HEK293T (cell line): ENCODE data around the gene MMP17.

ENCODE experiments used
- CTBP1 ChIP-seq: fragments of 450-650 bp; IDR thresholded peaks from 2 replicates; pipeline ENCODE4 v1.6.1; 2016; ENCODE audit warnings: borderline replicate concordance
- FOXM1 ChIP-seq: fragments of 450-650 bp; IDR thresholded peaks from 2 replicates; pipeline ENCODE4 v1.6.1; 2017; ENCODE audit warnings: mild to moderate bottlenecking, borderline replicate concordance
- HDGF ChIP-seq: fragments of 450-650 bp; IDR thresholded peaks from 2 replicates; pipeline ENCODE4 v1.6.1; 2017; ENCODE audit warnings: antibody characterized with exemption, borderline replicate concordance
- LEF1 ChIP-seq: fragments of 450-650 bp; IDR thresholded peaks from 2 replicates; pipeline ENCODE4 v1.6.1; 2017; ENCODE audit warnings: mild to moderate bottlenecking, borderline replicate concordance
- NFRKB ChIP-seq: fragments of 450-650 bp; IDR thresholded peaks from 2 replicates; pipeline ENCODE4 v1.6.1; 2016; ENCODE audit warnings: mild to moderate bottlenecking, moderate library complexity
- SP1 ChIP-seq: fragments of 450-650 bp; IDR thresholded peaks from 2 replicates; pipeline ENCODE4 v1.6.1; 2017
- SUZ12 ChIP-seq: fragments of 450-650 bp; IDR thresholded peaks from 2 replicates; pipeline ENCODE4 v1.6.1; 2016; ENCODE audit warnings: mild to moderate bottlenecking
- TARDBP ChIP-seq: fragments of 450-650 bp; IDR thresholded peaks from 2 replicates; pipeline ENCODE4 v1.6.1; 2016

DNA sequence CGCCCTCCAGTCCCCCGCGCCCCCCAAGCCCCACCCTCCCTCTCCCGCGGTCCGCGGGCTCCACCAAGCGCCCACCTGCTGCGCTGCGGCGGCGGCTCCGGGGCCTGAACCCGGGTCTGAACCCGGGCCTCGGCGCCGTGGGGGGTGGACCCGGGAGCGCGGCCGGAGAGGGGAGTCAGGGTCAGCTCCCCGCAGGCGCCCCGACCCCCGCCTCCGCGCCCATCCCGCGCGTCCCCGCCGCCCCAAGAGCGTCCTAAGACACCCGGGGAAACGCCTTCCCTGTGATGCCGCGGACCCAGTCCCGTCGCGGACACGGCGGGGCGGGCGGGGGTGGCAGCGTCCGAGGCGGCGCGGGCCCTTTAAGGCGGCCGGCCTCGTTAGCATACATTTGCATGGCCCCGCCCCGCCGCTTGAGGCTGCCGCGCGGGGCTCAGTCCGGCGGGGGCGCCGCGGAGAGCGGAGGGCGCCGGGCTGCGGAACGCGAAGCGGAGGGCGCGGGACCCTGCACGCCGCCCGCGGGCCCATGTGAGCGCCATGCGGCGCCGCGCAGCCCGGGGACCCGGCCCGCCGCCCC lies at the start of gene MMP17:
- TF ChIP-seq SP1: no peak
- no peak for TF ChIP-seq HDGF
- TF ChIP-seq CTBP1: no peak
- TF ChIP-seq SUZ12: no peak
- TF ChIP-seq FOXM1: no peak
- TF ChIP-seq LEF1: no peak
- TF ChIP-seq NFRKB: no peak
- no peak for TF ChIP-seq TARDBP
